T-helper 2 cell treated with Interferon-gamma antibody and Interleukin-4, amounts not matched to agents 5 μg/mL and 100 μg/mL, for 36 hours (primary cell): ENCODE results near the gene LMBR1L.
"Not testable (repeated sequence)": the region's sequence is repeated elsewhere in the genome, so short reads cannot be mapped to it uniquely, and the experiment has no call there.

Experiments used
- DNase-seq: peaks from one replicate; pipeline ENCODE4 v3.0.0; 2021; ENCODE audit warnings: low spot score
- H3K27ac Mint-ChIP-seq: one replicate; pipeline ENCODE4 v1.8.0; 2021; ENCODE audit warnings: mild to moderate bottlenecking, mixed read lengths
- H3K27me3 Mint-ChIP-seq: one replicate; pipeline ENCODE4 v1.8.0; 2021; ENCODE audit warnings: low read depth, mixed read lengths
- H3K36me3 Mint-ChIP-seq: one replicate; pipeline ENCODE4 v1.8.0; 2021; ENCODE audit warnings: low read depth, mixed read lengths
- H3K4me1 Mint-ChIP-seq: one replicate; pipeline ENCODE4 v1.8.0; 2021; ENCODE audit warnings: low read depth, mixed read lengths
- H3K4me3 Mint-ChIP-seq: one replicate; pipeline ENCODE4 v1.8.0; 2022; ENCODE audit warnings: mild to moderate bottlenecking, moderate library complexity, mixed read lengths
- H3K9me3 Mint-ChIP-seq: one replicate; pipeline ENCODE4 v1.8.0; 2021; ENCODE audit warnings: mixed read lengths

The LMBR1L gene

DNA sequence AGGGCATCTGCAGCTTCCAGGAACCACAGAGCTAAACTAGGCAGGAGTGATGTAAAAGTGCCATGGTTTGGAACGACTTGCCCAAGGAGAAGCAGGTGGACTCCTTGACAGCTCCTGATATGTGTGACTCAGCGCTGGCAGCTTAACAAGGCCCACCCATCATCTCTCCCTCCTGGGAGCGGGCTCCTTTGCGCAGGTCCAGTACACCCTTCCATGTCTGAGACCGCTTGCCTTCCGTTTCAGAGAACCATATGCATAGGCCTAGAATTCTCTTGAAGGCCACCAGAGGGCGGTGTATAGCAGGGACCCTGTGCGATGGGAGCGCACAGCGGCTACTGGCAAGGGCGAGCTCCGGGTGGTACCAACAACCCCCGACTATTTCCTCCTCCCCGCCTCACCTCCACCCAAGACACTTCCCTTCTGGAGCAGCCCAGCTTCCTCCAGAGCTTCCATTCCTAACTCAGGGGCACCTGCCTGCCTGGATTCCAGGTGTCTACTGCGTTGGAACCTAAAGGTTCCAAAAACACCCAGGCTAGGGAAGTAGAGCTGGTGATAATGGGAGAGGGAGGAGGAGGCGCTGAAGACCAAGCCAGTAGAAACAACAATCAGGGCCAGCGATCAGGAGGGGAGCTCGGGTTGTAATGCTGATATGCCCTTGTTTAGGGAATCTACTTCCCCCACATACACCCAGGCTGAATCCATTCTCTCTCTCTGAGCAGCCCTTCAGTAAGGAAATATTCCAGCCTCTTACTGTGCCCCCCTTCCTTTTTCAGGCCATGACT lies 22.3 kb downstream of the LMBR1L start:
- H3K36me3 Mint-ChIP-seq: no peaks in the 10 kb centered on the region
- H3K9me3 Mint-ChIP-seq: no peaks in the 10 kb centered on the region
- H3K27me3 Mint-ChIP-seq: peaks cover 48% of the 10 kb centered on the region
- H3K27ac Mint-ChIP-seq: no peak overlapping the region
- H3K4me3 Mint-ChIP-seq: peak overlapping the region; percentile 57
- DNase-seq: peak; percentile 69
- H3K4me1 Mint-ChIP-seq: peaks cover 47% of the 10 kb centered on the region

- H3K27me3 Mint-ChIP-seq: peaks cover 26% of the 10 kb centered on the region
- no peak overlapping the region for H3K4me3 Mint-ChIP-seq
- H3K9me3 Mint-ChIP-seq: no peaks in the 10 kb centered on the region
- peaks cover 33% of the 10 kb centered on the region for H3K4me1 Mint-ChIP-seq
- no peaks in the 10 kb centered on the region for H3K36me3 Mint-ChIP-seq
- DNase-seq: no peak
- H3K27ac Mint-ChIP-seq: no peak overlapping the region
Measured at GRCh38 chr12:49086116-49086515, 24.5 kb downstream of the LMBR1L start.

DNA sequence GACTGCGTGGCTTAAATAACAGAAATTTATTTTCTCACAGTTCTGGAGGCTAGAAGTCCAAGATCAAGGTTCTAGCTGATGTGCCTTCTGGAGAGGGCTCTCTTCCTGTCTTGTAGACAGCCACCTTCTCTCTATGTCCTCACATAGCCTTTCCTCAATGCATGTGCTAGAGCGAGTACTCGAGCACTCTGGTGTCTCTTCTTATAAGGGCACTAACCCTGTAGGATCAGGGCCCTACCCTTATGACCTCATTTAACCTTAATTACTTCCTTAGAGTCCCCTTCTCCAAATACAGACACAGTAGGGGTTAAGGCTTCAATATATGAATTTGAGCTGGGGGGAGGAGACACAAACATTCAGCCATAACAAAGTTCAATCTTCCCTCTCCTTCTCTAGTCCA lies 26.2 kb downstream of the LMBR1L start:
- H3K4me3 Mint-ChIP-seq: no peak overlapping the region
- DNase-seq: no peak
- H3K4me1 Mint-ChIP-seq: peaks cover 22% of the 10 kb centered on the region
- H3K27me3 Mint-ChIP-seq: peaks cover 14% of the 10 kb centered on the region
- H3K36me3 Mint-ChIP-seq: no peaks in the 10 kb centered on the region
- no peaks in the 10 kb centered on the region for H3K9me3 Mint-ChIP-seq
- no peak overlapping the region for H3K27ac Mint-ChIP-seq

GRCh38 chr12:49079793-49080192 lies 30.9 kb downstream of the LMBR1L start:
- H3K27me3 Mint-ChIP-seq: peaks cover 2% of the 10 kb centered on the region
- H3K4me1 Mint-ChIP-seq: no peaks in the 10 kb centered on the region
- H3K27ac Mint-ChIP-seq: no peak overlapping the region
- no peaks in the 10 kb centered on the region for H3K9me3 Mint-ChIP-seq
- no peak overlapping the region for H3K4me3 Mint-ChIP-seq
- no peak for DNase-seq
- no peaks in the 10 kb centered on the region for H3K36me3 Mint-ChIP-seq

GRCh38 chr12:49070971-49071370 lies 39.7 kb downstream of the LMBR1L start:
- H3K27me3 Mint-ChIP-seq: no peaks in the 10 kb centered on the region
- peaks cover 28% of the 10 kb centered on the region for H3K4me1 Mint-ChIP-seq
- peak overlapping the region; percentile 17 for H3K27ac Mint-ChIP-seq
- no peak for DNase-seq
- H3K36me3 Mint-ChIP-seq: peaks cover 1% of the 10 kb centered on the region
- no peaks in the 10 kb centered on the region for H3K9me3 Mint-ChIP-seq
- no peak overlapping the region for H3K4me3 Mint-ChIP-seq

DNA sequence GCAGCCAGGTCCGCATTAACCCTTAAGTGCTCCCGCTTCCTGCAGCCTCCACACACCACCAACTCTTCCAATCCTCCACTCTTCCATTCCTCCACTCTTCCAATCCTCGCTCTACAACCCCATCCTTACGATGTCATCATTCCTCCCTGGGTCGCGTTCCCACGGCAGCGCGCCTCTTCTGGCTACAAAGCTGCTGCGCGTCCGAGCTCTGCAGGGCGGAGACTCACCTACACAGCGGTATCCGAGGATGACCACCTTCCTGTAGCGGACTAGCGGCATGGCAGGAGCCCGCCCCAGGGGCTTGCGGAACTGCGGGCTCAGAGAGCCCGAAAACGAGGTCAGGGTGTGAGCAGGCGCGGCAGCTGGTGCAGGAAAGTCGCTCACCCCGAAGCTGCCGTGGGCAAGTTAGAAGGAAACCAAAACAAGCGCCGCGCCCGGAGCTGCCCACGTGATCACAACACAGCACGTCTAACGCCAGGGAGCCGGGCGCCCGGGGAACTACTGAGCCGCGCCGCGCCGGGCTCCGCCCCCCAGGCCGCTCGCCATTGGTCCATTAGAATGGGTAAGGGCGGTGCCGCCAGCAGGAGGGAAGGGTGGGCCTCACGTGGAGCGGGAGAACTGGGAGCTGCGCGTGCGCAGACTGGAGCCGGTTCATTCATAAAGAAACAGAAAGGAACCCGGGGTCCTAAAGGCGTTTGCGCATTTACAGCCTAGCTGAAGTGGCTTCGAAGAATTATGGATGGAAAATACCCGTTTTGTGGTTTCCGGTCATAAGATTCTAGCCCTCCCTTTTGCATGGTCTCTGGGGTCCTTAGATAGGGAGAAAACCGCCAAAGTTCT lies 40.9 kb downstream of the LMBR1L start, which contains the start of gene RHEBL1:
Gene RHEBL1 (minus strand): TSS at position 473 of the 840 bp plus-strand sequence. CDS start 194 bp downstream, at position 279.
- Mint-ChIP-seq H3K4me3 (peak within 1 kb of the TSS; percentile 98), H3K36me3 (peaks cover 4% of the 10 kb centered on the region), H3K27me3 (no peaks in the 10 kb centered on the region), H3K9me3 (no peaks in the 10 kb centered on the region), H3K27ac (peak within 1 kb of the TSS; percentile 94), H3K4me1 (peaks cover 28% of the 10 kb centered on the region)
- peak; percentile 100 for DNase-seq

DNA sequence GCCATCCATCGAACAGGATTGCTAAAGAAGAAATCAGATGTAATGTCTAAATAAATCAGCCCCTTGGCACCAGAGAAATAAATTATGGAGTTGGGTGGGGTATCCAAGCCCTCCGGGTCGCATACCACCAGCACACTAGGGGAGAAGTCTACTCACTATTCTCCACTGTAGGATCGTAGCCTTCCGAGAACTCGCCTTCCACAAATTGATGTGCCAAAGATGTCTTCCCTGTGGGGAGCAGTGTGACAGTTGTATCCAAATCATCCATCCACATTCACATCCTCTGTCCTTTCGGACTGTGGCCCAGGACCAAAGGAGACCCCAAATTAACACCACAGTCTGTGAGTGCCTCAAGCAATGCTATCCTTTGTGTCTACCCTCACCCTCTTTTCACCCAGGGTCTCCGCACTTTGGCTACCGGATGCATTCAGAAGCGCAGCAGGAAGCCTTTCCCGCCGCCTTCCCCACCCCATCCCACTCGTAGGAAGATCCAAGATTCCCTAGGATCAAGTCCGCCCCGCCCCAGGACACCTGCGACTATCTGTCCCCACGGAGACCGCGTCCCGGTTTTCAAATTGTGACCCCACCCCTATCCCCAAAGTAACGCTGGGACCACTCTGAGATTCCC lies 41.7 kb downstream of the LMBR1L start:
- Mint-ChIP-seq H3K4me1 (peaks cover 30% of the 10 kb centered on the region), H3K27me3 (no peaks in the 10 kb centered on the region), H3K36me3 (peaks cover 5% of the 10 kb centered on the region), H3K4me3 (peak overlapping the region; percentile 98), H3K9me3 (no peaks in the 10 kb centered on the region), H3K27ac (peak overlapping the region; percentile 94)
- no peak for DNase-seq

- Mint-ChIP-seq H3K4me3 (no peak overlapping the region), H3K27me3 (no peaks in the 10 kb centered on the region), H3K9me3 (no peaks in the 10 kb centered on the region), H3K4me1 (peaks cover 30% of the 10 kb centered on the region), H3K36me3 (peaks cover 6% of the 10 kb centered on the region), H3K27ac (peak overlapping the region; percentile 3)
- no peak for DNase-seq
Measured at GRCh38 chr12:49066120-49066519, 44.5 kb downstream of the LMBR1L start.

- Mint-ChIP-seq H3K9me3 (no peaks in the 10 kb centered on the region), H3K27me3 (no peaks in the 10 kb centered on the region), H3K36me3 (peaks cover 6% of the 10 kb centered on the region), H3K4me1 (peaks cover 26% of the 10 kb centered on the region), H3K4me3 (no peak overlapping the region), H3K27ac (no peak overlapping the region)
- no peak for DNase-seq
Measured at GRCh38 chr12:49064767-49065152, 45.9 kb downstream of the LMBR1L start.

GRCh38 chr12:49061916-49062315 lies 48.7 kb downstream of the LMBR1L start:
- not testable (repeated sequence) for DNase-seq, H3K36me3 Mint-ChIP-seq, H3K27me3 Mint-ChIP-seq, H3K27ac Mint-ChIP-seq, H3K9me3 Mint-ChIP-seq
- Mint-ChIP-seq H3K4me1 (peaks cover 28% of the 10 kb centered on the region), H3K4me3 (peak overlapping the region; percentile 44)

- peaks cover 35% of the 10 kb centered on the region for H3K4me1 Mint-ChIP-seq
- peak overlapping the region; percentile 89 for H3K4me3 Mint-ChIP-seq
- H3K9me3 Mint-ChIP-seq: no peaks in the 10 kb centered on the region
- H3K36me3 Mint-ChIP-seq: peaks cover 4% of the 10 kb centered on the region
- no peak for DNase-seq
- peak overlapping the region; percentile 92 for H3K27ac Mint-ChIP-seq
- H3K27me3 Mint-ChIP-seq: no peaks in the 10 kb centered on the region
Measured at GRCh38 chr12:49061157-49061650, 49.4 kb downstream of the LMBR1L start.

DNA sequence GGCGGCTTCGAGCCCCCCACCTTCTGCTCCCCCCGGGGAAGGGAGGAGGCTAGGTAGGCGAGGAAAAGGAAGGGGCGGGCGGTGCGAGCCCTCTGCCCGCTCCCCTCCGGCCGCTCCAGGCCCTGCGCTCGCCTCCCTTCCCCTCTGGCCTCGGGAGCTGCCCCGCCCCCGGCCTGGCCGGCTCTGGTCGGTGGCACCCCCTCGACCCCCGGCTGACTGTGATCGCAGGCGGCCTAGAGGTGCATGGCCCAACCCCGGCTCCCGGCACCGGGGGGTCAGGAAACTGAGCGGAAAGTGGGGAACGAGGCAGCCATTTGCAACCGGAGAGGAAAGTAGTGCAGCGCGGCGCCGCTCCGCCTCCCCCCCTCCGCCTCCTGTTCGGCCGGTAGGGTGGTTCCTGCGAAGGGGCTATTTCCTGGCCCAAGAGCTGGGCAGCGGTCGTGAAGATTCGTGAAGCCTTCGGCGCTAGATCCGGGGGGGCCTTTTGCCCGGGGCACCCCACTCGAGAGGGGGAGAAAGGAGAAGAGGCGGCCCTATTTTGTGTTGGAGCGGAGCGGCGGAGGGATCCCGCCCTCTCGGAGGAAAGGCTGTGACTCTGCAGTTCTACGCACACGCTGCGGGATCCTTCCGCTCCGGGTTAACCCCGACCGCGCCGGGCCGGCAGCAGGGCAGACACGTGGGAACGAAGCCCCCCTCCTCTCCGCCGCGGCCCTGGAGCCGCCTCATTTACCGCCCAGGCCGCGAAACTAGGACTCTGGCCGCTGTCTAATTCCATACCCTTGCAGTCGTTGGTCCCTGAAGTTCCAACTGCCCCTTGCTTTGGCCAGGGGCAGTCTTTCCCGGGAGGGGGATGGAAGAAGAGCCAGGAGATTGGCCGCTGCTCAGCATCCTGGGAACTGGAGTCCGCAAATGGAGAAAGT lies 50.1 kb downstream of the LMBR1L start, which contains the start of gene KMT2D:
Gene KMT2D (minus strand): TSS at position 558 of the 920 bp plus-strand sequence. CDS start 5,470 bp downstream, outside the sequence.
- H3K4me3 Mint-ChIP-seq: peak within 1 kb of the TSS; percentile 94
- H3K9me3 Mint-ChIP-seq: no peaks in the 10 kb centered on the region
- H3K4me1 Mint-ChIP-seq: peaks cover 42% of the 10 kb centered on the region
- H3K36me3 Mint-ChIP-seq: peaks cover 9% of the 10 kb centered on the region
- H3K27me3 Mint-ChIP-seq: no peaks in the 10 kb centered on the region
- DNase-seq: peak; percentile 88
- H3K27ac Mint-ChIP-seq: peak within 1 kb of the TSS; percentile 92
